ENCODE measurements around the gene CYP4F22.
"Not testable (repeated sequence)": the region's sequence is repeated elsewhere in the genome, so short reads cannot be mapped to it uniquely, and the experiment has no call there.

The CYP4F22 gene

GRCh38 chr19:15511671-15512424, 3.5 kb downstream of the CYP4F22 start:
- TF ChIP-seq TAF1 (IDR thresholded peaks at IDR 0.05; ENCODE audit: low read depth, low read length) (no peak), POLR2AphosphoS5 (IDR thresholded peaks at IDR 0.05; ENCODE audit: low read depth, low read length) (no peak), POLR2A (IDR thresholded peaks at IDR 0.05; ENCODE audit: low read depth, low read length) (no peak), SPI1 (IDR thresholded peaks at IDR 0.05; ENCODE audit: low read depth, low read length) (no peak), POU2F2 (IDR thresholded peaks at IDR 0.05; ENCODE audit: low read depth, low read length) (no peak), PAX5 (IDR thresholded peaks at IDR 0.05; ENCODE audit: insufficient read depth, low read length, severe bottlenecking) (no peak)
- FAIRE-seq, result no peak

DNA sequence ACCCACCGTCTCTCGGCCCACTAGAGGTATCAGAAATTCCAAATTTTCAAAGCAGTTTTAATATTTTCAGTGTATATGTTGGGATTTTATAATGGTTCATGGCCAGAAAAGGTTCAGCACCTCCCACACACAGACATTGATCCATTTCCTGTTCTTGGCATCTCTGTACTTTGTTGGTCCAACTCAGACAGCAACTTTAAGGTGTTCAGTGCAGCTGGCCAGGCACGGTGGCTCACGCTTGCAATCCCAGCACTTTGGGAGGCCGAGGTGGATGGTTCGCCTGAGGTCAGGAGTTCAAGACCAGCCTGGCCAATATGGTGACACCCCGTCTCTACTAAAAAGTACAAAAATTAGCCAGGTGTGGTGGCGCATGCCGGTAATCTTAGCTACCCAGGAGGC, 6.9 kb downstream of the CYP4F22 start:
- not testable (repeated sequence) for FAIRE-seq

More at GRCh38 chr19:15511671-15512424, 3.5 kb downstream of the CYP4F22 start:
- DNase-seq (ENCODE audit: insufficient read length, low spot score), result no peak

DNA sequence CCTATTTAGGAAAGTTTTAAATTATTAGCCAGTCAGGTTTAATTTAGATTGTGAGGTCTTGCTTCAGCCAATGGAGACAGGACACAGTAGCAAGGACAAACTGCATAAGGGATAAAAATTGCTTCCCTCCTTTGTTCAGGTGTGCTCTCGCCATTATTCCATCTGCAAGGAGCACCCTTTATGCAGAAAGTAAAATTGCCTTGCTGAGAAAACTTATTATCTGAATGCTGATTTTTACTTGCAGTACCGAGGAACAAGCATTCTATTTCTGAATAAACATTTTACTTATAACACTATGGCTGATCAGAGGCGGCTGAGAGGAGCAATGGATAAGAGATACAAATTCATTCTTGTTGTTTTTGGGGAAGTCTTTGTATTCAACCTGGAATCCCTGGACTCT, 8.0 kb downstream of the CYP4F22 start:
- DNase-seq (ENCODE audit: insufficient read length, low spot score) (no peak), FAIRE-seq (no peak)
- TF ChIP-seq TAF1 (IDR thresholded peaks at IDR 0.05; ENCODE audit: low read depth, low read length) (no peak), PAX5 (IDR thresholded peaks at IDR 0.05; ENCODE audit: insufficient read depth, low read length, severe bottlenecking) (no peak), POLR2AphosphoS5 (IDR thresholded peaks at IDR 0.05; ENCODE audit: low read depth, low read length) (no peak), POLR2A (IDR thresholded peaks at IDR 0.05; ENCODE audit: low read depth, low read length) (no peak), POU2F2 (IDR thresholded peaks at IDR 0.05; ENCODE audit: low read depth, low read length) (no peak)

More for the DNA sequence above, 6.9 kb downstream of the CYP4F22 start:
- not testable (repeated sequence) for DNase-seq (ENCODE audit: insufficient read length, low spot score)

- no peak for DNase-seq (ENCODE audit: insufficient read length, low spot score)
- no peak for FAIRE-seq
- TF ChIP-seq PAX5 (IDR thresholded peaks at IDR 0.05; ENCODE audit: insufficient read depth, low read length, severe bottlenecking), result no peak
- TF ChIP-seq POLR2A (IDR thresholded peaks at IDR 0.05; ENCODE audit: low read depth, low read length), result no peak
- no peak for TF ChIP-seq POU2F2 (IDR thresholded peaks at IDR 0.05; ENCODE audit: low read depth, low read length)
- no peak for TF ChIP-seq POLR2AphosphoS5 (IDR thresholded peaks at IDR 0.05; ENCODE audit: low read depth, low read length)
Measured at GRCh38 chr19:15517778-15518177, 9.5 kb downstream of the CYP4F22 start.

- DNase-seq (ENCODE audit: insufficient read length, low spot score) (no peak), FAIRE-seq (no peak)
- TF ChIP-seq SPI1 (IDR thresholded peaks at IDR 0.05; ENCODE audit: low read depth, low read length), result no peak
Measured at GRCh38 chr19:15519433-15519976, 11.2 kb downstream of the CYP4F22 start.

DNA sequence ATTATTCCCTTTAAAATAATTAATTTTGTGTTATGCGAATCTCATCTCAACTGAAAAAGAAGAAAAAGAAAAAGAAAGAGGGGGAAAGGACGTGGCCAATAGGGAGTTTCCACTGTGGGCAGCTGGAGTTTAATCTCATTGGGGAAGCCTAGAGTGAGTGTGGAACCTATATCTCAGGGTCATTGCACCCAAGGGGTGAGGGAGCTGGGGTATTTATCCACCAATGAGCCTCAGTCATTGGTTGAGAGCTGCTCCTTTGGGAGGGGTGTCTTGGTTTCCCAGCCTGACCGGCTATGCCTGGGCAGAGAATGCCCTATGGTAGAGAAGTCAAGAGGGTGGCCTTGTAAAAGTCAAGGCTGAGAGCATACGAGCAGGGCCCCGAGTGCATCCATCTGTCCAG, 16.5 kb downstream of the CYP4F22 start:
- FAIRE-seq (no peak), DNase-seq (ENCODE audit: insufficient read length, low spot score) (no peak)
- no peak for TF ChIP-seq POLR2A (IDR thresholded peaks at IDR 0.05; ENCODE audit: low read depth, low read length)
- no peak for TF ChIP-seq POU2F2 (IDR thresholded peaks at IDR 0.05; ENCODE audit: low read depth, low read length)
- TF ChIP-seq SPI1 (IDR thresholded peaks at IDR 0.05; ENCODE audit: low read depth, low read length), result no peak
- no peak for TF ChIP-seq TAF1 (IDR thresholded peaks at IDR 0.05; ENCODE audit: low read depth, low read length)
- TF ChIP-seq POLR2AphosphoS5 (IDR thresholded peaks at IDR 0.05; ENCODE audit: low read depth, low read length), result no peak
- TF ChIP-seq PAX5 (IDR thresholded peaks at IDR 0.05; ENCODE audit: insufficient read depth, low read length, severe bottlenecking), result no peak

- DNase-seq (ENCODE audit: insufficient read length, low spot score) (no peak), FAIRE-seq (no peak)
- TF ChIP-seq TAF1 (IDR thresholded peaks at IDR 0.05; ENCODE audit: low read depth, low read length) (no peak), POLR2A (IDR thresholded peaks at IDR 0.05; ENCODE audit: low read depth, low read length) (no peak), POLR2AphosphoS5 (IDR thresholded peaks at IDR 0.05; ENCODE audit: low read depth, low read length) (no peak), SPI1 (IDR thresholded peaks at IDR 0.05; ENCODE audit: low read depth, low read length) (no peak), POU2F2 (IDR thresholded peaks at IDR 0.05; ENCODE audit: low read depth, low read length) (no peak), PAX5 (IDR thresholded peaks at IDR 0.05; ENCODE audit: insufficient read depth, low read length, severe bottlenecking) (no peak)
Measured at GRCh38 chr19:15525291-15525690, 17.0 kb downstream of the CYP4F22 start.

GRCh38 chr19:15526408-15526807, 18.1 kb downstream of the CYP4F22 start:
- no peak for TF ChIP-seq POLR2AphosphoS5 (IDR thresholded peaks at IDR 0.05; ENCODE audit: low read depth, low read length)
- no peak for TF ChIP-seq SPI1 (IDR thresholded peaks at IDR 0.05; ENCODE audit: low read depth, low read length)
- no peak for TF ChIP-seq POU2F2 (IDR thresholded peaks at IDR 0.05; ENCODE audit: low read depth, low read length)
- TF ChIP-seq POLR2A (IDR thresholded peaks at IDR 0.05; ENCODE audit: low read depth, low read length), result no peak
- FAIRE-seq, result no peak
- no peak for DNase-seq (ENCODE audit: insufficient read length, low spot score)

GRCh38 chr19:15527705-15528104, 19.4 kb downstream of the CYP4F22 start:
- no peak for FAIRE-seq
- no peak for DNase-seq (ENCODE audit: insufficient read length, low spot score)
- TF ChIP-seq POU2F2 (IDR thresholded peaks at IDR 0.05; ENCODE audit: low read depth, low read length) (no peak), POLR2A (IDR thresholded peaks at IDR 0.05; ENCODE audit: low read depth, low read length) (no peak), PAX5 (IDR thresholded peaks at IDR 0.05; ENCODE audit: insufficient read depth, low read length, severe bottlenecking) (no peak), SPI1 (IDR thresholded peaks at IDR 0.05; ENCODE audit: low read depth, low read length) (no peak), POLR2AphosphoS5 (IDR thresholded peaks at IDR 0.05; ENCODE audit: low read depth, low read length) (no peak), TAF1 (IDR thresholded peaks at IDR 0.05; ENCODE audit: low read depth, low read length) (no peak)

GRCh38 chr19:15529774-15530372, 21.5 kb downstream of the CYP4F22 start:
- FAIRE-seq (no peak), DNase-seq (ENCODE audit: insufficient read length, low spot score) (no peak)
- no peak for TF ChIP-seq TAF1 (IDR thresholded peaks at IDR 0.05; ENCODE audit: low read depth, low read length)
- TF ChIP-seq POU2F2 (IDR thresholded peaks at IDR 0.05; ENCODE audit: low read depth, low read length), result no peak
- TF ChIP-seq SPI1 (IDR thresholded peaks at IDR 0.05; ENCODE audit: low read depth, low read length), result no peak
- no peak for TF ChIP-seq PAX5 (IDR thresholded peaks at IDR 0.05; ENCODE audit: insufficient read depth, low read length, severe bottlenecking)
- TF ChIP-seq POLR2A (IDR thresholded peaks at IDR 0.05; ENCODE audit: low read depth, low read length), result no peak
- TF ChIP-seq POLR2AphosphoS5 (IDR thresholded peaks at IDR 0.05; ENCODE audit: low read depth, low read length), result no peak
